ENCODE data around the gene TMOD3.
"Not testable (repeated sequence)": the region's sequence is repeated elsewhere in the genome, so short reads cannot be mapped to it uniquely, and the experiment has no call there.

Gene TMOD3

GRCh38 chr15:51829376-51830275 is at the start of gene TMOD3:
TSS of gene TMOD3 (plus strand) at chr15:51829653. CDS start at chr15:51862885, 33,232 bp downstream.
- DNase-seq: peak; percentile 97

GRCh38 chr15:51780636-51781035 is 48.8 kb upstream of the TMOD3 start:
- DNase-seq: no peak

GRCh38 chr15:51781506-51781905 is 47.9 kb upstream of the TMOD3 start:
- no peak for DNase-seq

GRCh38 chr15:51782357-51782896 is 47.0 kb upstream of the TMOD3 start:
- no peak for DNase-seq

- no peak for DNase-seq
These were observed 45.5 kb upstream of the TMOD3 start for GRCh38 chr15:51783967-51784366.

- DNase-seq: not testable (repeated sequence)
These were observed 42.3 kb upstream of the TMOD3 start for GRCh38 chr15:51787130-51787529.

GRCh38 chr15:51792474-51792873 is 37.0 kb upstream of the TMOD3 start:
- not testable (repeated sequence) for DNase-seq

- DNase-seq: no peak
These were observed 35.7 kb upstream of the TMOD3 start for GRCh38 chr15:51793521-51794305.

GRCh38 chr15:51796847-51797401 is 32.5 kb upstream of the TMOD3 start:
- no peak for DNase-seq

- DNase-seq: no peak
These were observed 31.2 kb upstream of the TMOD3 start for GRCh38 chr15:51798281-51798680.

GRCh38 chr15:51799282-51800252 is 29.9 kb upstream of the TMOD3 start:
- DNase-seq: no peak

GRCh38 chr15:51801391-51801835 is 28.0 kb upstream of the TMOD3 start:
- no peak for DNase-seq

GRCh38 chr15:51802593-51802992 is 26.9 kb upstream of the TMOD3 start:
- no peak for DNase-seq

- no peak for DNase-seq
These were observed 25.5 kb upstream of the TMOD3 start for GRCh38 chr15:51803965-51804364.

GRCh38 chr15:51806123-51806522 is 23.3 kb upstream of the TMOD3 start:
- DNase-seq: no peak

- DNase-seq: no peak
These were observed 20.0 kb upstream of the TMOD3 start for GRCh38 chr15:51809457-51809856.

GRCh38 chr15:51812598-51812997 is 16.9 kb upstream of the TMOD3 start:
- no peak for DNase-seq

GRCh38 chr15:51814606-51815005 is 14.8 kb upstream of the TMOD3 start:
- DNase-seq: no peak

- DNase-seq: no peak
These were observed 12.8 kb upstream of the TMOD3 start for GRCh38 chr15:51816611-51817010.

GRCh38 chr15:51818150-51818549 is 11.3 kb upstream of the TMOD3 start:
- no peak for DNase-seq

- no peak for DNase-seq
These were observed 3.8 kb upstream of the TMOD3 start for GRCh38 chr15:51825698-51826097.
